ENCODE data around the gene NR6A1. TPM values are rescaled to one million over a fixed set of nuclear protein-coding genes. Genes with fewer than 3 reads are reported as not detected.

The NR6A1 gene
- polyA plus RNA-seq, 1 experiment = 0.25 TPM

DNA sequence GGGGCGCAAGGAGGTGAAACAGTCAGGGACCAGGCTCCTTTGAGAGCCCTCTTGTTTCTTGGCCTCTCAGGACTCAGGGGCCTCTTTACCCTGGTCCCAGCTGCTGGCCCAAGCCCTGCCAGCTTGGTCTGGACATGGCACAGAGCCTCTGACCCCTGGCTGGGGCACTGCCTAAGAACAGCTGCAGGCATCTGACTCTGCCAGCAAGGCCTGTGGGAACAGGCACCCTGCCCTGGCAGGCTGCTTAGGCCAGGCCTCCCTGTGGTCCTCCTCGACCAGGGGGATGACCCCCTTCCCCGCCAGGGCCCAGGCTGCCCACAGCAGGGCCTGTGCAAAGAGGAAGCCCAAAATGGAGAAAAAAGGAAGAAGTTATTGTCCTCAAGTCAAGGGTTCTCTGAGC lies 31.3 kb upstream of the NR6A1 start:
- peaks cover 1% of the 10 kb centered on the region; the same call in 1 of the 2 replicates for H3K27me3 ChIP-seq (ENCODE audit: control insufficient read depth, insufficient read depth, low read length)
- no peak for DNase-seq (ENCODE audit: low read depth)
- POLR2A ChIA-PET = no interaction called here
- no peak overlapping the region for H3K4me3 ChIP-seq (ENCODE audit: low read depth, low read length)
- CTCF ChIA-PET = interaction anchor here (1.0 kb wide), 1 partner anchor 50 kb away, joined by 3 read pairs; no protein-coding TSS in a partner anchor
- TF ChIP-seq, protein P1, sequence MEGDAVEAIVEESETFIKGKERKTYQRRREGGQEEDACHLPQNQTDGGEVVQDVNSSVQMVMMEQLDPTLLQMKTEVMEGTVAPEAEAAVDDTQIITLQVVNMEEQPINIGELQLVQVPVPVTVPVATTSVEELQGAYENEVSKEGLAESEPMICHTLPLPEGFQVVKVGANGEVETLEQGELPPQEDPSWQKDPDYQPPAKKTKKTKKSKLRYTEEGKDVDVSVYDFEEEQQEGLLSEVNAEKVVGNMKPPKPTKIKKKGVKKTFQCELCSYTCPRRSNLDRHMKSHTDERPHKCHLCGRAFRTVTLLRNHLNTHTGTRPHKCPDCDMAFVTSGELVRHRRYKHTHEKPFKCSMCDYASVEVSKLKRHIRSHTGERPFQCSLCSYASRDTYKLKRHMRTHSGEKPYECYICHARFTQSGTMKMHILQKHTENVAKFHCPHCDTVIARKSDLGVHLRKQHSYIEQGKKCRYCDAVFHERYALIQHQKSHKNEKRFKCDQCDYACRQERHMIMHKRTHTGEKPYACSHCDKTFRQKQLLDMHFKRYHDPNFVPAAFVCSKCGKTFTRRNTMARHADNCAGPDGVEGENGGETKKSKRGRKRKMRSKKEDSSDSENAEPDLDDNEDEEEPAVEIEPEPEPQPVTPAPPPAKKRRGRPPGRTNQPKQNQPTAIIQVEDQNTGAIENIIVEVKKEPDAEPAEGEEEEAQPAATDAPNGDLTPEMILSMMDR (IDR thresholded peaks at IDR 0.05; ENCODE audit: insufficient read depth, low read depth, low read length) = no peak
- no peaks in the 10 kb centered on the region for H3K36me3 ChIP-seq (ENCODE audit: control insufficient read depth, insufficient read depth, low read length)

DNA sequence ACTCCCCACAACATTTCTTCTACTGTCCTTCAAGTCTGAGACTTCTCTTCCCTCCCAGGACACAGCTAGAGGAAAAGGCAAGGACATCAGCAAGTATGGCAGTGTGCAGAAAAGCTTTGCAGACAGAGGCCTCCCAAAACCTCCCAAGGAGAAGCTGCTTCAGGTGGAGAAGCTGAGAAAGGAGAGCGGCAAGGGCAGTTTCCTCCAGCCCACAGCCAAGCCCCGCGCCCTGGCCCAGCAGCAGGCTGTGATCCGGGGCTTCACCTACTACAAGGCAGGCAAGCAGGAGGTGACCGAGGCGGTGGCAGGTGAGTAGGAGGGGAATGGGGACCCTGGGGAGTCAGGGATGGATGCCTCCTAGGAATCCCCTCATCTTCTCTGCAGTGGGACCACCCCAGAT lies 30.2 kb upstream of the NR6A1 start:
- no peaks in the 10 kb centered on the region for H3K36me3 ChIP-seq (ENCODE audit: control insufficient read depth, insufficient read depth, low read length)
- POLR2A ChIA-PET = no interaction called here
- H3K27me3 ChIP-seq (ENCODE audit: control insufficient read depth, insufficient read depth, low read length) = peaks cover 1% of the 10 kb centered on the region; the same call in 1 of the 2 replicates
- DNase-seq (ENCODE audit: low read depth) = no peak
- TF ChIP-seq, protein P1 (IDR thresholded peaks at IDR 0.05; ENCODE audit: insufficient read depth, low read depth, low read length) = no peak
- no peak overlapping the region for H3K4me3 ChIP-seq (ENCODE audit: low read depth, low read length)
- CTCF ChIA-PET = interaction anchor here (1.0 to 1.1 kb wide), 2 partner anchors 9 to 51 kb away, joined by 3 read pairs; no protein-coding TSS in a partner anchor

DNA sequence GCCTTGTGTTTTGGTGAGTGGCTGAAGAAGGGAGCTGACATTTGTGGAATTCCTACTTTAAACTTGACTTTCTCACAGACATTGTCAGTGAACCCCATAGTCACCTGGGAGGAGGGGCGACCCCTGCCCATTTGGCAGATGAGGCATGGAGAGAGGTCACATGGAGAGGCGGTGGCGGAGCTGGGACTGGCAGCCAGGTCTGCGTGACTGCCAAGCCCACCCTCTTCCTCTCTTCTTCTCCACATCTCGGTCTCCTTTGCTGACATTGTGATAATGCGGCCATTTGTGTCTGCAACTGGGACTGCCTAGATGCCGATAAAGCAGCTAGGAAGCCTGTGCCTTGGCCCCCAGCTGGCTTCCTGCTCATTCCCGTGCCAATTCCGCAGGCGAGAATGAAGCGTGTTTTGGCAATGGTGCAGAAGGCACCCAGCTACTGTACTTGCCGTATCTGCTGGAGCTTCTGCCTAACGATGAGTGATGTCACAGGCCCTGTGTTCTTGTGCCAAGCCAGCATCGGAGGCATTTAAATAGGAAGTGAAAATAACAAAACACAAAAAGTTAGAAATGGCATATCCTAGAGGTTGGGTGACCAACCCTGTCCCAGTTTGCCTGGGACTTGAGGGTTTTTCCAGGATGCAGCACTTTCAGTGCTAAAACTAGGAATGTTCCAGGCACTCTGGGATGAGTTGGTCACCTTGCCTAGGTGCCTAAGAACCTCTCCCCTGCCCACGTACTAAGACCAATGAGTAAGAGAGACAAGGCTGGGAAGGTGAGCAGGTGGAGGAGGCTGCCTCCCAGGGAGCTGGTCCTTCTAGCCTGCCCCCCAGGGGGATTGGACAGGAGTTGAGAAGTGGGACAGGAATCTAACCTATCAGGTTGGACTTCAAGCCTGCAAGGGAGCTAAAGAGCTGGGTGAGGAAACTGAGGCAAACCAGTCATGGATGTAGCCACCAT lies 29.5 kb upstream of the NR6A1 start:
- ChIA-PET POLR2A (no interaction called here), CTCF (interaction anchor here (0.7 to 1.1 kb wide), 2 partner anchors 8 to 29 kb away, joined by 3 read pairs; no protein-coding TSS in a partner anchor)
- no peak overlapping the region for H3K4me3 ChIP-seq (ENCODE audit: low read depth, low read length)
- no peaks in the 10 kb centered on the region for H3K36me3 ChIP-seq (ENCODE audit: control insufficient read depth, insufficient read depth, low read length)
- TF ChIP-seq, protein P1 (IDR thresholded peaks at IDR 0.05; ENCODE audit: insufficient read depth, low read depth, low read length) = no peak
- H3K27me3 ChIP-seq (ENCODE audit: control insufficient read depth, insufficient read depth, low read length) = peaks cover 1% of the 10 kb centered on the region; the same call in 1 of the 2 replicates
- DNase-seq (ENCODE audit: low read depth) = no peak

DNA sequence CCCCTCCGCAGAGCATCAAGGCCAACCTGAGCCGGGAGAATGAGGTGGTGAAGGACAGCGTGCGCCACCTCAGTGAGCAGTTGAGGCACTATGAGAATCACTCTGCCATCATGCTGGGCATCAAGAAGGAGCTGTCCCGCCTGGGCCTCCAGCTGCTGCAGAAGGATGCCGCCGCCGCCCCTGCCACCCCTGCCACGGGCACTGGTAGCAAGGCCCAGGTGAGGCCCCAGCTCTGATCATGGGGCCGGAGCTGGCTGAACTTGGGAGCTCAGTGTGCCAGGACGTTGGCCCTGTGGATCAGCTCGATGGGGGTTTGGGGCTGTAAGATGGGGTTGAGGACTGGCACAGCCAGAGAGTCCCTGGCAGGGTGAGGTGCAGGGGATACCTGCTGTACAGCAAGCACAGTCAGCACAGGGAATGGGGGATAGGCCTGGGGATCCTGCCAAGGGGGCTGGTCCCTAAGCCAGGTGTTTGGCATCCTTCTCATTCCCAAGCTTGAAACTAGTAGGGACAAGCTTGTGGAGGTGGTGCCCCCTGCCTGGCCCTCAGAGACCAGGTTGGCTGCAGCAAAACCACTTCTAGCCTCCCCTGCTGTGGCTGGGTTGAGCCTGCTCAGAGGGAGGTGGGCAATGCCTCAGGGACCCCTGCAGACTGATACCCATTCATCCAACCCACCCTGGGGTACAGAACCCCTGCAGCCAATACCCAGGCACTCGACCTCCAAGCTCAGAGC lies 28.3 kb upstream of the NR6A1 start:
- no peak overlapping the region for H3K4me3 ChIP-seq (ENCODE audit: low read depth, low read length)
- ChIA-PET CTCF (interaction anchor here (0.6 to 1.2 kb wide), 3 partner anchors 10 to 53 kb away, joined by 3 read pairs; partner anchors contain the start of gene WDR38), POLR2A (no interaction called here)
- no peak for DNase-seq (ENCODE audit: low read depth)
- TF ChIP-seq, protein P1 (IDR thresholded peaks at IDR 0.05; ENCODE audit: insufficient read depth, low read depth, low read length) = no peak
- no peaks in the 10 kb centered on the region for H3K36me3 ChIP-seq (ENCODE audit: control insufficient read depth, insufficient read depth, low read length)
- peaks cover 1% of the 10 kb centered on the region; the same call in 1 of the 2 replicates for H3K27me3 ChIP-seq (ENCODE audit: control insufficient read depth, insufficient read depth, low read length)

Data from BJ (cell line).